Measurements from ENCODE around the gene ST6GALNAC1.

The ST6GALNAC1 gene

GRCh38 chr17:76675648-76676047, 32.1 kb upstream of the ST6GALNAC1 start:
- DNase-seq (ENCODE audit: low read depth), result no peak

- DNase-seq (ENCODE audit: low read depth), result no peak
These were observed 31.0 kb upstream of the ST6GALNAC1 start for GRCh38 chr17:76674600-76674999.

GRCh38 chr17:76673729-76674128, 30.2 kb upstream of the ST6GALNAC1 start:
- DNase-seq (ENCODE audit: low read depth), result no peak

GRCh38 chr17:76672892-76673291, 29.3 kb upstream of the ST6GALNAC1 start:
- DNase-seq (ENCODE audit: low read depth), result no peak

GRCh38 chr17:76672270-76672851, 28.8 kb upstream of the ST6GALNAC1 start:
- DNase-seq (ENCODE audit: low read depth), result no peak

- DNase-seq (ENCODE audit: low read depth), result no peak
These were observed 28.3 kb upstream of the ST6GALNAC1 start for GRCh38 chr17:76671912-76672262.

- DNase-seq (ENCODE audit: low read depth), result peak; percentile 99
These were observed 27.8 kb upstream of the ST6GALNAC1 start for GRCh38 chr17:76671123-76671911.

- DNase-seq (ENCODE audit: low read depth), result no peak
These were observed 27.2 kb upstream of the ST6GALNAC1 start for GRCh38 chr17:76670718-76671122.

GRCh38 chr17:76670020-76670717, 26.6 kb upstream of the ST6GALNAC1 start:
- DNase-seq (ENCODE audit: low read depth), result no peak

- no peak for DNase-seq (ENCODE audit: low read depth)
These were observed 24.4 kb upstream of the ST6GALNAC1 start for GRCh38 chr17:76667786-76668453.

- DNase-seq (ENCODE audit: low read depth), result no peak
These were observed 23.9 kb upstream of the ST6GALNAC1 start for GRCh38 chr17:76667491-76667755.

- no peak for DNase-seq (ENCODE audit: low read depth)
These were observed 17.1 kb upstream of the ST6GALNAC1 start for GRCh38 chr17:76660656-76661042.

GRCh38 chr17:76659928-76660655, 16.5 kb upstream of the ST6GALNAC1 start:
- no peak for DNase-seq (ENCODE audit: low read depth)

GRCh38 chr17:76658242-76658662, 14.7 kb upstream of the ST6GALNAC1 start:
- DNase-seq (ENCODE audit: low read depth), result no peak

- DNase-seq (ENCODE audit: low read depth), result no peak
These were observed 14.1 kb upstream of the ST6GALNAC1 start for GRCh38 chr17:76657505-76658241.

GRCh38 chr17:76654408-76654807, 10.9 kb upstream of the ST6GALNAC1 start:
- no peak for DNase-seq (ENCODE audit: low read depth)

- DNase-seq (ENCODE audit: low read depth), result no peak
These were observed 6.9 kb upstream of the ST6GALNAC1 start for GRCh38 chr17:76650504-76650903.

- DNase-seq (ENCODE audit: low read depth), result no peak
These were observed 3.2 kb upstream of the ST6GALNAC1 start for GRCh38 chr17:76646712-76647111.

GRCh38 chr17:76645481-76645880, 1.9 kb upstream of the ST6GALNAC1 start:
- DNase-seq (ENCODE audit: low read depth), result no peak

GRCh38 chr17:76644995-76645394, 1.4 kb upstream of the ST6GALNAC1 start:
- DNase-seq (ENCODE audit: low read depth), result no peak

- no peak for DNase-seq (ENCODE audit: low read depth)
These were observed 563 bp downstream of the ST6GALNAC1 start for GRCh38 chr17:76642994-76643393.
